ENCODE data around the gene SHROOM2. TPM values are rescaled to one million over a fixed set of nuclear protein-coding genes. Genes with fewer than 3 reads are reported as not detected.

Gene SHROOM2
- total RNA-seq, 8 experiments from 2014 or later: 2.5 to 65.1 (median 18.8) TPM

DNA sequence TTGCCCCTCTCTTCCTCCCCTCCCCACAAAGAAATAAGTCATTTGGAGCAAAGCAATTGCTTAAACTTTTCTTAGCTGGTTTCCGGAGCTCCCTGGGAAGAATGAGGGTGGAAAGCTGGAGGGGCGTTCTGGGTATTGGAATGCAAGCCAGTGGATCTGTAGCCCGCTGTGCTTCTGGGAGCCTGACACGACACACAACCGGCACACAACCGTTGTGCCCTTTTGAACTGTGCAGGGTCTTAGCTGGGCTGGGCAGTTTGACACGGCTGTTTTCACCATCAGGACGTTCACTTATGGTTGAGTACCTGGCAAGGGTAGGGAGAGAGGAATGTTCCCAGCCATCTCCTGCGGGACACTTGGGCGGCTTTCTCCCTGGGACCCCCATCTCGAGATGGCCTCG is 38.3 kb downstream of the SHROOM2 start:
- Histone ChIP-seq H3K4me1 (replicated peaks in 1 of 2) (peaks cover 8 to 28% of the 10 kb centered on the region in 2 donors), H3K27ac (peak overlapping the region in 1 of 2 donors; percentile 15), H3K4me3 (no peak overlapping the region)
- peak in 2 of 8 experiments; percentile 22 to 57 for ATAC-seq (replicated peaks in 6 of 8)
- WGBS, 10 experiments: 17 to 100% (median 20%) methylated on average over 1 to 6 of the region's 12 CpGs; no CpG with 5 or more reads in 6 of the 10 experiments
- in situ Hi-C loops (cut with MboI; ENCODE audit: low pct_unique_long_range_greater_than_20kb in 2 of 9, low sequenced_read_pairs in 9 of 9, unreplicated experiment in 9 of 9): no loop called here

DNA sequence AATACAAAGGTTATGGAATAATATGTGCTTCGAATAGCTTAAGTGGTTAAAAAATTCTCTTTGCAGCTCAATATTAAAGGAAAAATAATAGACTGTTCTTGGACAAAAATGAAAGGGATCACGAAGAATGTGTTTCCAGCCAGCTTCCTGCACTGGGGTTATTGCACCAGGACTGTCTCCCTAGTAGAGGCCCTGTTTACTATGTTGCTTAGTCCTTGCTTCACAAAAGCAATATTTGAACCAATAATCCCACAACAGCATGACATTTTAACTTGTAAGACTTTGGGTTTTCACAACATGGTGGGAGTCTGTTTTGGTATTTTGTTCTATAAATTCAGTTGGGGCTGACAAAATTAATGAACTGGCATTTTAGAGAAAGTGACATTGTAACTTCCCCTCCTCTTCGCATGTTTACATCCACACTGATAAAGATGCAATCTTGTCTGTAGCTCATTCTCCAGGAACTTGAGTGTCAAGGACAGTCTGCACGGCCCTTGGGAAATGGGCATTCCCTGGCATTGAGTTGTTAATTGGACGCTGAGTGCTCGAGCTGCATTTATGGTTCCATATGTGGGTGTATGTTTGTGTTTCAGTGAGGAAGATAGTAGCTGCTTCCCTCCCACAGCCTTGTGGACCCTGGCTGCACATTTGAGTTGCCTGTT is 39.0 kb downstream of the SHROOM2 start:
- Histone ChIP-seq H3K4me3 (no peak overlapping the region), H3K27ac (peak overlapping the region in 1 of 2 donors; percentile 30), H3K4me1 (replicated peaks in 1 of 2) (peaks cover 8 to 25% of the 10 kb centered on the region in 2 donors)
- in situ Hi-C loops (cut with MboI; ENCODE audit: low pct_unique_long_range_greater_than_20kb in 2 of 9, low sequenced_read_pairs in 9 of 9, unreplicated experiment in 9 of 9): no loop called here
- ATAC-seq (replicated peaks in 6 of 8): no peak
- 16 to 80% (median 20%) methylated on average over 1 to 3 of the region's 6 CpGs; no CpG with 5 or more reads in 3 of the 10 experiments for WGBS, 10 experiments

GRCh38 chrX:9825966-9826365 is 39.7 kb downstream of the SHROOM2 start:
- peak overlapping the region in 1 of 2 donors; percentile 30 for H3K27ac ChIP-seq
- WGBS, 10 experiments: 60 to 98% (median 63%) methylated on average over 1 to 4 of the region's 8 CpGs; no CpG with 5 or more reads in 5 of the 10 experiments
- ATAC-seq (replicated peaks in 6 of 8): no peak
- peaks cover 8 to 24% of the 10 kb centered on the region in 2 donors for H3K4me1 ChIP-seq (replicated peaks in 1 of 2)
- no peak overlapping the region for H3K4me3 ChIP-seq
- in situ Hi-C loops (cut with MboI; ENCODE audit: low pct_unique_long_range_greater_than_20kb in 2 of 9, low sequenced_read_pairs in 9 of 9, unreplicated experiment in 9 of 9): no loop called here

GRCh38 chrX:9829308-9830267 is 43.4 kb downstream of the SHROOM2 start:
- WGBS, 10 experiments: 70 to 100% (median 100%) methylated on average over 1 to 7 of the region's 14 CpGs; no CpG with 5 or more reads in 5 of the 10 experiments
- no peak for ATAC-seq (replicated peaks in 6 of 8)
- no peak overlapping the region for H3K27ac ChIP-seq
- H3K4me3 ChIP-seq: no peak overlapping the region
- peaks cover 7 to 21% of the 10 kb centered on the region in 2 donors for H3K4me1 ChIP-seq (replicated peaks in 1 of 2)
- in situ Hi-C loops (cut with MboI; ENCODE audit: low pct_unique_long_range_greater_than_20kb in 2 of 9, low sequenced_read_pairs in 9 of 9, unreplicated experiment in 9 of 9): no loop called here

DNA sequence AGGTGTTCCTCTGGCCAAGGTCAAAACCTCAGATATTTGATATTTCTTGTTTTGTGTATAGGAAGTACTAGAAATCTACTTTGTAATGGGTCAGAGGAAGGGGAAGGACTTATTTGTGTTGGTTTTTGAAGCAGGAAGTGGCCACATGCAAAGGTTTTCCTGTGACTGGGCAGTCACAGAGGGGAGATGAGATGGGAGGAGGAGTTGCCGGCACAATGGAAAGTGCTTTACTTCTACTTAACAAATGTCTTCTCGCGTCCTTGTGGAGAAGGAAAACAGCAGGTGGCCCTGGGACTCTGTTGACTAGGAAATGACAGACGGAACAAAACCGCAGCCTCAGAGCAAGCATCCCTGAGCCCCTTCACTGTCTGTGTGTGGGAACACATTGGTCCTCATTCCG is 46.6 kb downstream of the SHROOM2 start:
- peak in 2 of 8 experiments; percentile 9 to 26 for ATAC-seq (replicated peaks in 6 of 8)
- in situ Hi-C loops (cut with MboI; ENCODE audit: low pct_unique_long_range_greater_than_20kb in 2 of 9, low sequenced_read_pairs in 9 of 9, unreplicated experiment in 9 of 9): no loop called here
- H3K4me3 ChIP-seq: no peak overlapping the region
- 21 to 80% (median 64%) methylated on average over 1 to 5 of the region's 6 CpGs; no CpG with 5 or more reads in 7 of the 10 experiments for WGBS, 10 experiments
- H3K27ac ChIP-seq: no peak overlapping the region
- peaks cover 6 to 12% of the 10 kb centered on the region in 2 donors for H3K4me1 ChIP-seq (replicated peaks in 1 of 2)

DNA sequence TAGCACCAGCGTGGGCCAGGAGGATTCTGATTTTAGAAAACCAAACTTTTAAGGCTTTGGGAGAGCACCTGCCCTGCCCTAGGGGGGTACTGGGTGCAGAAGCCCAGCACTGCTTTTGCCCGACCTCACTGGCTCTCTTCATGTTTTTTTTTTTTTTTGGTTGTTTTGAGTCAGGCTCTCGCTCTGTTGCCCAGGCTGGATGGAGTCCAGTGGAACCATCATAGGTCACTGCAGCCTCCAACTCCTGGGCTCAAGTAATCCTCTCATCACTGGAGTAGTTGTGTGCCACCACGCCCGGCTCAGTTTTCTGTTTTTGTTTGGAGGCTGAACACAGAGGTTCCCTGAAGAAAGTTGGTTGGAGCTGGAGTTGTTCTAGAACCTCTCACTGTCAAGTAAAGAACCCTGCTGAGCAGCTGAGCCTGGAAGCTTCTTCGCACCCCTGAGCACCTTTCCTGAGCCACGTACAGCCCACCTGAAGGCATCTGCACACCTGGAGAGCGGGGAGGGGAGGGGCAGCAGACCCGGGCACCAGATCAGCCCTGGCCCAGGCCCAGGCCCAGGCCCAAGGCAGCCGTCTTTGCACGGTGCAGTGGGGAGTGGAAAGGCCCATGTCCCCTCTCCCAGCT is 49.5 kb downstream of the SHROOM2 start:
- Histone ChIP-seq H3K4me3 (no peak overlapping the region), H3K27ac (no peak overlapping the region), H3K4me1 (replicated peaks in 1 of 2) (peaks cover 6 to 12% of the 10 kb centered on the region in 2 donors)
- in situ Hi-C loops (cut with MboI; ENCODE audit: low pct_unique_long_range_greater_than_20kb in 2 of 9, low sequenced_read_pairs in 9 of 9, unreplicated experiment in 9 of 9): no loop called here
- WGBS, 10 experiments: 11 to 83% (median 70%) methylated on average over 1 to 6 of the region's 11 CpGs; no CpG with 5 or more reads in 6 of the 10 experiments
- no peak for ATAC-seq (replicated peaks in 6 of 8)

GRCh38 chrX:9842541-9842940 is 56.3 kb downstream of the SHROOM2 start:
- WGBS, 10 experiments: 22% methylated on average over 3 of the region's 6 CpGs; no CpG with 5 or more reads in 9 of the 10 experiments
- Histone ChIP-seq H3K27ac (no peak overlapping the region), H3K4me3 (no peak overlapping the region), H3K4me1 (replicated peaks in 1 of 2) (peaks cover 0 to 22% of the 10 kb centered on the region in 2 donors)
- in situ Hi-C loops (cut with MboI; ENCODE audit: low pct_unique_long_range_greater_than_20kb in 2 of 9, low sequenced_read_pairs in 9 of 9, unreplicated experiment in 9 of 9): no loop called here
- ATAC-seq (replicated peaks in 6 of 8): peak in 5 of 8 experiments; percentile 15 to 49 (median 29)

DNA sequence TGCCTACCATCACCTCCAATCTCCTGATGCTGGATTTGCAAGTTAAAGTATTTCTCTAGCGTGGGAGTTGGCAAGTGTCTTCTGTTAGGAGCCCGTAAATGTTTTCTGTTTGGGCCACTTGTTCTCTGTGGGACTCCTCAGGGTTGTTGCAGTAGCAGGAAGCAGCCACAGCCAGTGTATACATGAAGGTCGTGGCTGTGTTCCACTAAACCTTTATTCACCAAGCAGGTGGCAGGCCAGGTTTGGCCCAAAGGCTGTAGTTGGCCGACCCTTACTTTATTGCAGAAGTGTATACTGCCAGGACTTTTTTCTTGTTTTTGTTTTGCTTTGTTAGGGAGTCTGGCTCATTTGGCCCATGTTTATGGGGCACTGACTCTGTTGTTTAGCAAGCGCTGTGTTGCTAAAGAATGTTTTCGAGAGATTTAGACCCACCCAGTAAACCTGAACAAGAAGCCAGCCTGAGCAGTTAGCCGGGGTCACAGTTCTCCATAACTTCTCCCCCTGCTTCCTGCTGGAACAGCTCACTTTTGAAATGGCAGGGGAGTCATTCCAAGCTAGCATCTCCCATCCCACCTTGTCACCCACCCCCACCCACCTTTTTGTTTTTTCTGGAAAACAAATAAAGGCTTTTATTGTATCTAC is 58.8 kb downstream of the SHROOM2 start:
- 33 to 100% (median 70%) methylated on average over 1 to 3 of the region's 7 CpGs; no CpG with 5 or more reads in 6 of the 10 experiments for WGBS, 10 experiments
- Histone ChIP-seq H3K4me3 (no peak overlapping the region), H3K4me1 (replicated peaks in 1 of 2) (peaks cover 0 to 22% of the 10 kb centered on the region in 2 donors), H3K27ac (no peak overlapping the region)
- in situ Hi-C loops (cut with MboI; ENCODE audit: low pct_unique_long_range_greater_than_20kb in 2 of 9, low sequenced_read_pairs in 9 of 9, unreplicated experiment in 9 of 9): no loop called here
- peak in 1 of 8 experiments; percentile 63 for ATAC-seq (replicated peaks in 6 of 8)

DNA sequence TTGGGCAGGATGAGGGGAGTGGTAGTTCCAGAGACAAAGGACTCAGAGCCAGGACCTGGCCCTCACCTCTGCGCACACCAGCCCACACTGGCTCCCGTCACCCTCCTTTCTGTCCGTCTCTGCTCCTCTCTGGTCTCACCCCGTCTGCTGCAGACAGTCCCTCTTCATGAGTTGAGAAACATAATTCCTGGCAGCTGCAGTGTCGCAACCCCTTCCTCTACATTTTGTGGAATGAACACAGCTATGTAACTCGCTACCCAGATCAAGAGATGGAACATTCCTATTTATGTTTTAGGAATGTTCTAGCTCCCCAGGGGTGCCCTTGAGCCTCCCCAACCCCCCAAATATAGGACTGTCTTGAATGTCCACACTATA is 59.3 kb downstream of the SHROOM2 start:
- in situ Hi-C loops (cut with MboI; ENCODE audit: low pct_unique_long_range_greater_than_20kb in 2 of 9, low sequenced_read_pairs in 9 of 9, unreplicated experiment in 9 of 9): no loop called here
- no peak overlapping the region for H3K27ac ChIP-seq
- H3K4me3 ChIP-seq: no peak overlapping the region
- WGBS, 10 experiments: 60 to 73% methylated on average over 1 to 3 of the region's 6 CpGs; no CpG with 5 or more reads in 8 of the 10 experiments
- ATAC-seq (replicated peaks in 6 of 8): peak in 1 of 8 experiments; percentile 91
- H3K4me1 ChIP-seq (replicated peaks in 1 of 2): peaks cover 0 to 22% of the 10 kb centered on the region in 2 donors

DNA sequence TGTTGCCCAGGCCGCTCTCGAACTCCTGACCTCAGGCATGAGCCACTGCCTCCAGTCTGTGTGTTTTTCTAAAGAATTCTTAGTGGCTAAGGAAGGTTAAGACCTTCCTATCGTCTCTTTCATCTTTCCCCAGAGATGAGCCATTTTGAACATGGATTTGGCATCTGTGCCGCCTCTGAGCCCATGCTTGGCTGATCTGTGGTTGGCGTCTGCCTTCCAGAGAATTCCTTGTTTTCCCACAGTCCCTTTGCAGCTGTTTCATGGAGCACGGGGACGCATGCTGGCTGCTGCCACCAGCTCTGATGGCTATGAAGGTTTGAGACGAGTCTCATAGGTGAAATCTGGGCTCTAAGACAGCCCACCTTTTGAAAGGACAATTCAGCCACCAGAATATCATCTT is 60.4 kb downstream of the SHROOM2 start:
- in situ Hi-C loops (cut with MboI; ENCODE audit: low pct_unique_long_range_greater_than_20kb in 2 of 9, low sequenced_read_pairs in 9 of 9, unreplicated experiment in 9 of 9): no loop called here
- no peak overlapping the region for H3K4me3 ChIP-seq
- no peak overlapping the region for H3K27ac ChIP-seq
- 17 to 98% (median 57%) methylated on average over 1 to 5 of the region's 8 CpGs; no CpG with 5 or more reads in 5 of the 10 experiments for WGBS, 10 experiments
- ATAC-seq (replicated peaks in 6 of 8): no peak
- peaks cover 0 to 22% of the 10 kb centered on the region in 2 donors for H3K4me1 ChIP-seq (replicated peaks in 1 of 2)

DNA sequence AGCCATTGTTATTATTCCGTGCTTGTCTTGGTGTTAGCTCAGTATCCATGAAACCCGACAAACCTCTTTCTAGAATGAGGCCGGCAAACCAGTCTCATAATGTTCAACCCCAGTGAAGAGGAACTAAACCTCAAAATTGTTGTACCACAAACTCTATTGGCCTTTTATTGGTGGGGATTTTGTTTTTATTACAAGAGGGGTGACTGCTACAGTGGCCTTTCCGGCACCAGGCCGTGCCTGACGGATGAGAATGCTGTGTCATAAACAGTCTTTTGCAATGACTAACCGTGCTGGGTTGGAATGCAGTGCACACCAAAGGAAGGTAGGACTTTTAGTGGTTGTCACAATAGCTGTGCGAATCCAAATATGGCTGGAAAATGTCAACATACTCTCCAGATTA is 60.8 kb downstream of the SHROOM2 start:
- in situ Hi-C loops (cut with MboI; ENCODE audit: low pct_unique_long_range_greater_than_20kb in 2 of 9, low sequenced_read_pairs in 9 of 9, unreplicated experiment in 9 of 9): no loop called here
- Histone ChIP-seq H3K4me1 (replicated peaks in 1 of 2) (peaks cover 0 to 22% of the 10 kb centered on the region in 2 donors), H3K27ac (no peak overlapping the region), H3K4me3 (no peak overlapping the region)
- 80 to 93% methylated on average over 1 to 6 of the region's 8 CpGs; no CpG with 5 or more reads in 8 of the 10 experiments for WGBS, 10 experiments
- peak in 2 of 8 experiments; percentile 38 to 56 for ATAC-seq (replicated peaks in 6 of 8)

- WGBS, 10 experiments: 56 to 98% (median 67%) methylated on average over 5 to 8 of the region's 17 CpGs; no CpG with 5 or more reads in 7 of the 10 experiments
- in situ Hi-C loops (cut with MboI; ENCODE audit: low pct_unique_long_range_greater_than_20kb in 2 of 9, low sequenced_read_pairs in 9 of 9, unreplicated experiment in 9 of 9): no loop called here
- no peak overlapping the region for H3K27ac ChIP-seq
- H3K4me1 ChIP-seq (replicated peaks in 1 of 2): peaks cover 0 to 8% of the 10 kb centered on the region in 2 donors
- no peak for ATAC-seq (replicated peaks in 6 of 8)
- H3K4me3 ChIP-seq: no peak overlapping the region
Observed at GRCh38 chrX:9848718-9849479, 62.7 kb downstream of the SHROOM2 start.

Measured in motor neuron (in vitro differentiated cells).